Mesenchymal stem cell (in vitro differentiated cells and primary cell): ENCODE results near the gene HIVEP1.

ENCODE experiments used
- DNase-seq: peaks from one replicate; pipeline ENCODE4 v3.0.0-alpha.2; 2013
- H2AFZ ChIP-seq: one replicate; pipeline ENCODE4 v1.6.1; 2013; ENCODE audit warnings: low read depth, mild to moderate bottlenecking, control low read depth, inconsistent platforms, low read length, moderate library complexity
- H2AK5ac ChIP-seq: 2 replicates; pipeline ENCODE4 v1.6.1; 2013; ENCODE audit warnings: low read length, moderate library complexity, mild to moderate bottlenecking, inconsistent platforms; ENCODE audit not compliant: severe bottlenecking
- H2BK120ac ChIP-seq: one replicate; pipeline ENCODE4 v1.6.1; 2013; ENCODE audit warnings: low read depth, mild to moderate bottlenecking, inconsistent platforms, low read length, moderate library complexity
- H2BK12ac ChIP-seq, 2 experiments: one replicate each; pipeline ENCODE4 v1.6.1; 2013; ENCODE audit warnings: inconsistent platforms in 2 of 2, low read length in 2 of 2, mild to moderate bottlenecking in 2 of 2, moderate library complexity in 2 of 2, control low read depth in 1 of 2
- H2BK15ac ChIP-seq: one replicate; pipeline ENCODE4 v1.6.1; 2013; ENCODE audit warnings: mild to moderate bottlenecking, low read depth, inconsistent platforms; ENCODE audit not compliant: poor library complexity, severe bottlenecking
- H2BK5ac ChIP-seq: 2 replicates; pipeline ENCODE4 v1.6.1; 2013; ENCODE audit warnings: low read depth, mild to moderate bottlenecking, low read length, control low read depth, inconsistent platforms; ENCODE audit not compliant: poor library complexity, severe bottlenecking
- H3K14ac ChIP-seq, 2 experiments: one replicate each; pipeline ENCODE4 v1.6.1; 2013; ENCODE audit warnings: inconsistent platforms in 2 of 2, low read length in 2 of 2, control low read depth in 1 of 2, mild to moderate bottlenecking in 1 of 2, moderate library complexity in 1 of 2
- H3K18ac ChIP-seq, 2 experiments: one replicate each; pipeline ENCODE4 v1.6.1; 2013; ENCODE audit warnings: inconsistent platforms in 2 of 2, low read length in 2 of 2, control low read depth in 1 of 2, low read depth in 1 of 2, mild to moderate bottlenecking in 1 of 2
- H3K23ac ChIP-seq, 2 experiments: one replicate each; pipeline ENCODE4 v1.6.1; 2013; ENCODE audit warnings: inconsistent platforms in 2 of 2, low read length in 2 of 2, mild to moderate bottlenecking in 2 of 2, moderate library complexity in 2 of 2, control low read depth in 1 of 2
- H3K27ac ChIP-seq: 2 replicates; pipeline ENCODE4 v1.5.1; 2013; ENCODE audit warnings: mild to moderate bottlenecking, moderate library complexity, low read length, control low read depth, inconsistent platforms; ENCODE audit not compliant: poor library complexity, severe bottlenecking
- H3K27me3 ChIP-seq, 2 experiments: 2 replicates each; pipeline versions ENCODE4 v1.6.1 to v1.7.0; 2013; ENCODE audit warnings: low read length in 2 of 2, mild to moderate bottlenecking in 2 of 2, moderate library complexity in 2 of 2, control low read depth in 1 of 2, inconsistent platforms in 1 of 2; ENCODE audit not compliant: control insufficient read depth in 1 of 2, insufficient read depth in 1 of 2
- H3K36me3 ChIP-seq, 2 experiments: 2 replicates each; pipeline versions ENCODE4 v1.6.1 to v1.7.0; 2013; ENCODE audit warnings: low read length in 2 of 2, control low read depth in 1 of 2, inconsistent platforms in 1 of 2, low read depth in 1 of 2, mild to moderate bottlenecking in 1 of 2; ENCODE audit not compliant: insufficient read depth in 2 of 2, control insufficient read depth in 1 of 2
- H3K4ac ChIP-seq, 2 experiments: one replicate each; pipeline ENCODE4 v1.6.1; 2013; ENCODE audit warnings: inconsistent platforms in 2 of 2, low read length in 2 of 2, mild to moderate bottlenecking in 2 of 2, moderate library complexity in 2 of 2, control low read depth in 1 of 2, low read depth in 1 of 2
- H3K4me1 ChIP-seq: 2 replicates; pipeline ENCODE4 v1.6.1; 2013; ENCODE audit warnings: low read depth, low read length, control low read depth; ENCODE audit not compliant: control insufficient read depth, insufficient read depth
- H3K4me2 ChIP-seq: 2 replicates; pipeline ENCODE4 v1.6.1; 2013; ENCODE audit warnings: low read length, mild to moderate bottlenecking, inconsistent platforms; ENCODE audit not compliant: poor library complexity, severe bottlenecking
- H3K4me3 ChIP-seq, 2 experiments: 2 replicates each; pipeline versions ENCODE4 v1.5.1 to v1.7.0; 2013; ENCODE audit warnings: low read length in 2 of 2, mild to moderate bottlenecking in 2 of 2, control low read depth in 1 of 2, low read depth in 1 of 2; ENCODE audit not compliant: insufficient read depth in 1 of 2
- H3K79me1 ChIP-seq: replicated peaks from 2 replicates; pipeline ENCODE4 v1.6.1; 2013; ENCODE audit warnings: mild to moderate bottlenecking, control low read depth, low read length, inconsistent platforms; ENCODE audit not compliant: poor library complexity, severe bottlenecking
- H3K9ac ChIP-seq: 2 replicates; pipeline ENCODE4 v1.7.0; 2013; ENCODE audit warnings: mild to moderate bottlenecking, low read length, moderate library complexity
- H3K9me3 ChIP-seq: 2 replicates; pipeline ENCODE4 v1.7.0; 2013; ENCODE audit warnings: mild to moderate bottlenecking, low read length; ENCODE audit not compliant: control insufficient read depth
- H4K8ac ChIP-seq: one replicate; pipeline ENCODE4 v1.6.1; 2013; ENCODE audit warnings: inconsistent platforms, mild to moderate bottlenecking, low read length, moderate library complexity
- H4K91ac ChIP-seq: one replicate; pipeline ENCODE4 v1.6.1; 2013; ENCODE audit warnings: mild to moderate bottlenecking, low read length, inconsistent platforms
- WGBS: methylation state at CpG from one replicate; pipeline ENCODE4 v1.1.7; 2013; ENCODE audit warnings: mixed read lengths; 5-methylcytosine and 5-hydroxymethylcytosine counted together

The HIVEP1 gene

DNA sequence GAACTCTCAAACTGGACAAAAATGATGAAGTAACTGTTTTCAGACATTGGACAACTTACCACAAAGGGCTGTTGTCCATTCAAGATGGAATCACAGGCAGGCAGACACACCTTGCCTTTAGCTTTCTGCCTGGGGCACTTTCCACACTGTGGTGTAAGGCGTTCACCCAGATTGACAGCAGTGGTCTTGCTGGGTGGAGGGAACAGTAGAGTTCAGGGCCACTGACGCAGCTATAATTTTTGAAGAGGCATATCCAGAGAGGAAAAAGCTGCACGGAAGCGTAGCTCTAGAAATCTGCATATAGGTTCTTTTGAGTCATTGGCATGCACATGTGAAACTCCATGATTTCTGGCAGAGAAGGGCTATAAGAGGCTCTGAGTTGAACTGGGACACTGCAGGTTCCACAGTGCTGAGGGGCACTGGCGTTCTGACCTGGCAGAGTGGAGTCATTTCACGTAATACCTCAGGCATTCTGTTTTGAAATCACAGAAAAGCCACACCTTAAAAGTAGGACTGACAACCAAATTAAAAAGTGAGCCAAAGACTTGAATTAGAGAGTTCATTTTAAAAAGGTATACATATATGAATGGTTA, 173.1 kb downstream of the HIVEP1 start:
- Histone ChIP-seq H4K8ac (no peak overlapping the region), H2BK12ac (no peak overlapping the region), H3K4me2 (no peak overlapping the region), H3K36me3 (no peaks in the 10 kb centered on the region), H2AFZ (no peak overlapping the region), H2BK120ac (no peak overlapping the region), H4K91ac (no peak overlapping the region), H3K4ac (no peak overlapping the region), H2BK5ac (no peak overlapping the region), H3K27me3 (no peaks in the 10 kb centered on the region), H2BK15ac (no peak overlapping the region), H3K27ac (no peak overlapping the region), H3K14ac (no peak overlapping the region), H3K9ac (no peak overlapping the region), H2AK5ac (no peak overlapping the region), H3K9me3 (no peaks in the 10 kb centered on the region), H3K79me1 (no peaks in the 10 kb centered on the region), H3K18ac (no peak overlapping the region), H3K4me3 (no peak overlapping the region), H3K4me1 (no peaks in the 10 kb centered on the region), H3K23ac (no peak overlapping the region)
- 96% methylated on average over 5 of the region's 6 CpGs for WGBS
- no peak for DNase-seq

DNA sequence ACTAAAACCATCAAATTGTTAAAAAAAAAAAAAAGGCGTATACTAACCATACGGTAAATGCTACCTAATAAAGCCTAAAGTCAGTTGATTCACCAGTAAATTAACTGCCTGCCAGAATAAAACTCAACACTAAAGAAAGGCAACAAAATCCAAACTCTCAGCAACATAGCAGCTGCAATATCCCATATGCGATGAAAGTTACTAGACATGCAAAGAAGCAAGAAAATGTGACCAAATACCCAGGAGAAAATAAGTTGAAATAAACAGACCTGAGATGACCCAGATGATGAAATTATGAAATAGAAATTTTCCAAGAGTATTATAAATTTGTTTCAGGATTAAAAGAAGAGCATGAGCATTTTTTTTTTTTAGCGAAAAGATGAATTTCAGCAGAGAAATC, 174.4 kb downstream of the HIVEP1 start:
- no peak overlapping the region for H2BK15ac ChIP-seq
- H3K14ac ChIP-seq: no peak overlapping the region
- WGBS: 100% methylated on average over 1 of the region's 4 CpGs
- H3K23ac ChIP-seq: no peak overlapping the region
- no peak overlapping the region for H3K18ac ChIP-seq
- no peak overlapping the region for H3K27ac ChIP-seq
- H3K9ac ChIP-seq: no peak overlapping the region
- H2BK120ac ChIP-seq: no peak overlapping the region
- H4K91ac ChIP-seq: no peak overlapping the region
- H2BK12ac ChIP-seq: no peak overlapping the region
- no peaks in the 10 kb centered on the region for H3K79me1 ChIP-seq
- no peaks in the 10 kb centered on the region for H3K27me3 ChIP-seq
- no peak overlapping the region for H2BK5ac ChIP-seq
- H2AFZ ChIP-seq: no peak overlapping the region
- H3K9me3 ChIP-seq: no peaks in the 10 kb centered on the region
- DNase-seq: no peak
- H3K4me1 ChIP-seq: no peaks in the 10 kb centered on the region
- no peak overlapping the region for H4K8ac ChIP-seq
- no peak overlapping the region for H3K4me3 ChIP-seq
- no peak overlapping the region for H3K4ac ChIP-seq
- H3K36me3 ChIP-seq: no peaks in the 10 kb centered on the region
- no peak overlapping the region for H3K4me2 ChIP-seq
- no peak overlapping the region for H2AK5ac ChIP-seq

DNA sequence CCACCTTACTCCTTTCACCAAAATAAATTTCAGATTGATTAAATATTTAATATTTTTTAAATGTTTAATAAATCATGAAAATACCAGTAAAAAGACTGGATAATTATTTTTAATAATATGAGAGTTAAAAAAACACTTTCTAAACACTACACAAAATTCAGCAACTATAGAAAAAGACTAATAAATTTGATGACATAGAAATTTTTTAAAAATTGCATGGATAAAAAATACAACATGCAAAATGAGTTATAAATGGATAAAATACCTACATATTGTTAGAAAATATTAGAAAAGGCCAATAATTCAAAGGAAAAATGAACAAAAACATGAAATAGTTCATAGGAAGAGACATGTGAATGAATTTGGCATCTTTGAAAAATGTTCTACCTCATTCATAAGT, 177.0 kb downstream of the HIVEP1 start:
- no peak overlapping the region for H4K91ac ChIP-seq
- H2BK5ac ChIP-seq: no peak overlapping the region
- no peak overlapping the region for H3K27ac ChIP-seq
- H2AK5ac ChIP-seq: no peak overlapping the region
- no peaks in the 10 kb centered on the region for H3K27me3 ChIP-seq
- H3K9ac ChIP-seq: no peak overlapping the region
- no peak overlapping the region for H3K23ac ChIP-seq
- H3K4me2 ChIP-seq: no peak overlapping the region
- H3K4me3 ChIP-seq: no peak overlapping the region
- no peak overlapping the region for H4K8ac ChIP-seq
- no peaks in the 10 kb centered on the region for H3K36me3 ChIP-seq
- H3K14ac ChIP-seq: no peak overlapping the region
- H3K9me3 ChIP-seq: no peaks in the 10 kb centered on the region
- H2BK120ac ChIP-seq: no peak overlapping the region
- H3K79me1 ChIP-seq: no peaks in the 10 kb centered on the region
- H2BK15ac ChIP-seq: no peak overlapping the region
- H3K4me1 ChIP-seq: no peaks in the 10 kb centered on the region
- H3K4ac ChIP-seq: no peak overlapping the region
- H2AFZ ChIP-seq: no peak overlapping the region
- H2BK12ac ChIP-seq: no peak overlapping the region
- DNase-seq: no peak
- H3K18ac ChIP-seq: no peak overlapping the region

DNA sequence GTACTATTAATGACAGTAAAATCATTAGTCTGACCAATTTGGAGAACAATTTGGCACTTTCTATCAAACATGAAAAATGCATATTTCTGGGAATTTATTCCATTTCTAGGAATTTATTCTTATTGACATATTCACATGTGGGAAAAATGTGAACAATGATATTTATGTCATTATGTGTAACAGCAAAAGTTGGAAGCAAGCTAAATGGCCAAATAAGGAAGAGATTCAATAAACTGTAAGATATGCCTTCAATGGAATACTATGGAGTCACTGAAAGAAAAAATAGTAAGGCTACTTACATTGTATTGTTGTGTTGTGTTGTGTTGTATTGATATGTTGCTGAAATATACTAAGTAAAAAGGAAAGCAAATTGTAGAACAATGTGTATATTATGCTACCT, 177.5 kb downstream of the HIVEP1 start:
- Histone ChIP-seq H2BK15ac (no peak overlapping the region), H4K8ac (no peak overlapping the region), H3K9ac (no peak overlapping the region), H2AFZ (no peak overlapping the region), H3K4me3 (no peak overlapping the region), H3K23ac (no peak overlapping the region), H3K27me3 (no peaks in the 10 kb centered on the region), H3K14ac (no peak overlapping the region), H3K4ac (no peak overlapping the region), H2BK12ac (no peak overlapping the region), H2BK5ac (no peak overlapping the region), H3K79me1 (no peaks in the 10 kb centered on the region), H3K9me3 (no peaks in the 10 kb centered on the region), H3K27ac (no peak overlapping the region), H2AK5ac (no peak overlapping the region), H3K4me1 (no peaks in the 10 kb centered on the region), H3K36me3 (no peaks in the 10 kb centered on the region), H3K4me2 (no peak overlapping the region), H2BK120ac (no peak overlapping the region), H4K91ac (no peak overlapping the region), H3K18ac (no peak overlapping the region)
- DNase-seq: no peak
